ENCODE results near the gene DNAH8.

Gene DNAH8

GRCh38 chr6:38702558-38703397, 12.3 kb upstream of the DNAH8 start, which contains the start of gene GLO1:
TSS of gene GLO1 (minus strand) at chr6:38703145. CDS start at chr6:38703054, 91 bp downstream.
- TF ChIP-seq, protein P1, sequence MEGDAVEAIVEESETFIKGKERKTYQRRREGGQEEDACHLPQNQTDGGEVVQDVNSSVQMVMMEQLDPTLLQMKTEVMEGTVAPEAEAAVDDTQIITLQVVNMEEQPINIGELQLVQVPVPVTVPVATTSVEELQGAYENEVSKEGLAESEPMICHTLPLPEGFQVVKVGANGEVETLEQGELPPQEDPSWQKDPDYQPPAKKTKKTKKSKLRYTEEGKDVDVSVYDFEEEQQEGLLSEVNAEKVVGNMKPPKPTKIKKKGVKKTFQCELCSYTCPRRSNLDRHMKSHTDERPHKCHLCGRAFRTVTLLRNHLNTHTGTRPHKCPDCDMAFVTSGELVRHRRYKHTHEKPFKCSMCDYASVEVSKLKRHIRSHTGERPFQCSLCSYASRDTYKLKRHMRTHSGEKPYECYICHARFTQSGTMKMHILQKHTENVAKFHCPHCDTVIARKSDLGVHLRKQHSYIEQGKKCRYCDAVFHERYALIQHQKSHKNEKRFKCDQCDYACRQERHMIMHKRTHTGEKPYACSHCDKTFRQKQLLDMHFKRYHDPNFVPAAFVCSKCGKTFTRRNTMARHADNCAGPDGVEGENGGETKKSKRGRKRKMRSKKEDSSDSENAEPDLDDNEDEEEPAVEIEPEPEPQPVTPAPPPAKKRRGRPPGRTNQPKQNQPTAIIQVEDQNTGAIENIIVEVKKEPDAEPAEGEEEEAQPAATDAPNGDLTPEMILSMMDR (IDR thresholded peaks at IDR 0.05) = peak; percentile 30
- H3K27ac ChIP-seq = peak within 1 kb of the TSS; percentile 41
- peak within 1 kb of the TSS; percentile 72 to 87 for H3K4me3 ChIP-seq (ENCODE audit: low read depth in 1 of 2, low read length in 1 of 2)
- no peaks in the 10 kb centered on the region for H3K9me3 ChIP-seq
- H3K36me3 ChIP-seq = no peaks in the 10 kb centered on the region
- peaks cover 8% of the 10 kb centered on the region for H3K27me3 ChIP-seq
- H3K4me1 ChIP-seq (ENCODE audit: control insufficient read depth in 1 of 2, insufficient read depth in 1 of 2, low read depth in 1 of 2, low read length in 1 of 2) = peaks cover 9 to 11% of the 10 kb centered on the region in 2 experiments

- TF ChIP-seq, protein P1 (IDR thresholded peaks at IDR 0.05) = no peak
- Histone ChIP-seq H3K9me3 (no peaks in the 10 kb centered on the region), H3K36me3 (no peaks in the 10 kb centered on the region), H3K4me3 (ENCODE audit: low read depth in 1 of 2, low read length in 1 of 2) (no peak overlapping the region), H3K4me1 (ENCODE audit: control insufficient read depth in 1 of 2, insufficient read depth in 1 of 2, low read depth in 1 of 2, low read length in 1 of 2) (peaks cover 9 to 11% of the 10 kb centered on the region in 2 experiments), H3K27ac (no peak overlapping the region), H3K27me3 (peaks cover 13% of the 10 kb centered on the region)
Observed at GRCh38 chr6:38703949-38704590, 11.0 kb upstream of the DNAH8 start.

DNA sequence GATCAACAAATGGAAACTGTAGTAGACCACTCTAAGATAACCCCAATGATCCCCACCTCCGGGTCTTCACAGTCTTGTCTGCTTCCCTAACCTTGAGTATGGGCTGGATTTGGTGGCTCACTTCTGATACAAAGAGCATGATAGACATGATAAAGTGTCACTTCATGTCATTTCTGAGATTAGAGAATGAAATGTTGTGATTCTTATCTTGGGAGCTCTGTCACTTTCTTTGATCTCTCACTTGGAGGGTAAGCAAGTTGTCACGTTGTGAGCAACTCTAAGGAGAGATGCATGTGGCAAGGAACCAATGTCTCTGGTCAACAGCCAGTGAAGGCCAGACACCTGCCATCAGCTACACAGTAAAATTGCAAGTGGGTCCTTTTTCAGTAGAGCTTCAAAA, 9.2 kb upstream of the DNAH8 start:
- Histone ChIP-seq H3K36me3 (no peaks in the 10 kb centered on the region), H3K9me3 (no peaks in the 10 kb centered on the region), H3K27ac (no peak overlapping the region), H3K4me3 (ENCODE audit: low read depth in 1 of 2, low read length in 1 of 2) (no peak overlapping the region), H3K4me1 (ENCODE audit: control insufficient read depth in 1 of 2, insufficient read depth in 1 of 2, low read depth in 1 of 2, low read length in 1 of 2) (peaks cover 9 to 11% of the 10 kb centered on the region in 2 experiments), H3K27me3 (peaks cover 21% of the 10 kb centered on the region)
- TF ChIP-seq, protein P1 (IDR thresholded peaks at IDR 0.05) = no peak

DNA sequence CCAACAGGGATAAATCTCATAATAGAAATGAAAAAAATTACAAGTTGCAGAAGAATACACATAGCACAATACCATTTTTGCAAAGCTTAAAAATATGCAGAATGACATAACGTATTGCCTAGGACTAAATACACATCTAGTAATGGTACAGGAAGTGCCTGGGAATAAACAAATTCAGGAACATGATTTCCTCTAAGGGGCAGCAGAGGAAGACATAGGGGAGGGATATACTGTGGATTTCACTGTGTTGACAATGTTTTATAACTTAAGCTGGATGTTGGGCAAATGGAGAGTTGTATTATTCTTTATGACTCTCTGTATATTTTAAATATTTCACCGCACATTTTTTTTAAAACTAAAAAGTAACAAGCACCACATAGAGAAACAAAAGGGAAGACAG, 6.6 kb upstream of the DNAH8 start:
- Histone ChIP-seq H3K4me1 (ENCODE audit: control insufficient read depth in 1 of 2, insufficient read depth in 1 of 2, low read depth in 1 of 2, low read length in 1 of 2) (no peaks in the 10 kb centered on the region), H3K27ac (no peak overlapping the region), H3K9me3 (no peaks in the 10 kb centered on the region), H3K36me3 (no peaks in the 10 kb centered on the region), H3K27me3 (peaks cover 31% of the 10 kb centered on the region), H3K4me3 (ENCODE audit: low read depth in 1 of 2, low read length in 1 of 2) (no peak overlapping the region)
- TF ChIP-seq, protein P1 (IDR thresholded peaks at IDR 0.05) = no peak

GRCh38 chr6:38713812-38714211, 1.3 kb upstream of the DNAH8 start:
- TF ChIP-seq, protein P1 (IDR thresholded peaks at IDR 0.05) = no peak
- H3K9me3 ChIP-seq = no peaks in the 10 kb centered on the region
- H3K4me3 ChIP-seq (ENCODE audit: low read depth in 1 of 2, low read length in 1 of 2) = no peak overlapping the region
- H3K27ac ChIP-seq = no peak overlapping the region
- no peaks in the 10 kb centered on the region for H3K36me3 ChIP-seq
- H3K4me1 ChIP-seq (ENCODE audit: control insufficient read depth in 1 of 2, insufficient read depth in 1 of 2, low read depth in 1 of 2, low read length in 1 of 2) = peaks cover 0 to 17% of the 10 kb centered on the region in 2 experiments
- peaks cover 73% of the 10 kb centered on the region for H3K27me3 ChIP-seq
